ENCODE results near the gene OR52L1. TPM values are rescaled to one million over a fixed set of nuclear protein-coding genes. Genes with fewer than 3 reads are reported as not detected.

Gene OR52L1
- total RNA-seq, 1 donor, result not detected

DNA sequence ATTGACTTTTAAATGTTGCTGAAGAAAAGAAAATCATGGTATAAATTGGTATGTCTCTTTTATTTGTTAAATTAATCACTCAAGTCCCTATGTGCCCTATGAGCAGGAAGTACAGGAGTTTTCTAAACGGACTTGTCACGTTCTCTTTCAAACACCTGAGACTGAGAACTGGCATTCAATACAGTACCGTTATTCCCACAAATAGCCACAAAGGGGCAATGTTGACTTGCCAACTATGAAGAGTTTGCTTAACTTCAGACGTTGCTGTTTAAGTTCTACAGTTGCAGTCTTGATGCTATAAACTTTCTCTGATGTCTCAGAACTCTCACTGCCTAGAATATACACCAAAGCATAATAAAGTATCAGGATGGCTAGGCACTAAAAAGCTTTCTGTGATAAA is 36.2 kb upstream of the OR52L1 start:
- Histone ChIP-seq H3K4me1 (ENCODE audit: insufficient read depth, low read length) (no peaks in the 10 kb centered on the region), H3K36me3 (ENCODE audit: insufficient read depth, low read length) (no peaks in the 10 kb centered on the region), H3K27me3 (ENCODE audit: insufficient read depth, low read length) (no peaks in the 10 kb centered on the region), H3K4me2 (ENCODE audit: insufficient read depth, low read length) (no peak overlapping the region), H3K9me3 (ENCODE audit: low read depth, low read length) (no peaks in the 10 kb centered on the region), H3K27ac (ENCODE audit: low read depth, low read length) (no peak overlapping the region), H3K79me2 (ENCODE audit: insufficient read depth, low read length) (no peaks in the 10 kb centered on the region), H4K20me1 (ENCODE audit: insufficient read depth, low read length) (no peaks in the 10 kb centered on the region), H2AFZ (ENCODE audit: low read length) (no peak overlapping the region), H3K4me3 (ENCODE audit: insufficient read depth, low read length) (no peak overlapping the region)
- TF ChIP-seq, protein P1, sequence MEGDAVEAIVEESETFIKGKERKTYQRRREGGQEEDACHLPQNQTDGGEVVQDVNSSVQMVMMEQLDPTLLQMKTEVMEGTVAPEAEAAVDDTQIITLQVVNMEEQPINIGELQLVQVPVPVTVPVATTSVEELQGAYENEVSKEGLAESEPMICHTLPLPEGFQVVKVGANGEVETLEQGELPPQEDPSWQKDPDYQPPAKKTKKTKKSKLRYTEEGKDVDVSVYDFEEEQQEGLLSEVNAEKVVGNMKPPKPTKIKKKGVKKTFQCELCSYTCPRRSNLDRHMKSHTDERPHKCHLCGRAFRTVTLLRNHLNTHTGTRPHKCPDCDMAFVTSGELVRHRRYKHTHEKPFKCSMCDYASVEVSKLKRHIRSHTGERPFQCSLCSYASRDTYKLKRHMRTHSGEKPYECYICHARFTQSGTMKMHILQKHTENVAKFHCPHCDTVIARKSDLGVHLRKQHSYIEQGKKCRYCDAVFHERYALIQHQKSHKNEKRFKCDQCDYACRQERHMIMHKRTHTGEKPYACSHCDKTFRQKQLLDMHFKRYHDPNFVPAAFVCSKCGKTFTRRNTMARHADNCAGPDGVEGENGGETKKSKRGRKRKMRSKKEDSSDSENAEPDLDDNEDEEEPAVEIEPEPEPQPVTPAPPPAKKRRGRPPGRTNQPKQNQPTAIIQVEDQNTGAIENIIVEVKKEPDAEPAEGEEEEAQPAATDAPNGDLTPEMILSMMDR (IDR thresholded peaks at IDR 0.05; ENCODE audit: extremely low read depth, low read depth, low read length), result peak; percentile 51
- no peak for DNase-seq (ENCODE audit: insufficient read length, low spot score, missing footprints)

DNA sequence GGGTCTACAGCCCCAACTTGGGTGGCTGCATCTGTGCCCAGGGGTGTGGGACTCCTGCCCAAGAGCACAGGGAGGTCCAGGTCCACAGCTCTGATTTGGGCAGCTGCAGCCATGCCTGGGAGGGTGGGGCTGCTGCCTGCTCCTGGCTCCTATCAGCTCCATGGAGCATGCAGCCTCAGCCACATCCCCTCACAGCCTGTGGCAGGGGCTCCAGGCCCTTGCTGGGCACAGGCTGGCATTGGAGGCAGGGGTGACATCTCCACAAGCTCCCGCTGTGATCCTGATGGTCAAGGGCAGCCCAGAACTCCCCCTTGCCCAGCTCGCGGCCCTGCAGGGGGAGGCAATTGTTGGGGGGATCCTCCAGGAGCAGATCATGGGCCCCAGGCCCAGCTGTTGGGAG is 26.3 kb upstream of the OR52L1 start:
- TF ChIP-seq, protein P1 (IDR thresholded peaks at IDR 0.05; ENCODE audit: extremely low read depth, low read depth, low read length), result no peak
- no peaks in the 10 kb centered on the region for H3K36me3 ChIP-seq (ENCODE audit: insufficient read depth, low read length)
- no peaks in the 10 kb centered on the region for H3K27me3 ChIP-seq (ENCODE audit: insufficient read depth, low read length)
- no peak for DNase-seq (ENCODE audit: insufficient read length, low spot score, missing footprints)
- no peak overlapping the region for H3K4me3 ChIP-seq (ENCODE audit: insufficient read depth, low read length)
- H3K4me1 ChIP-seq (ENCODE audit: insufficient read depth, low read length), result no peaks in the 10 kb centered on the region
- no peaks in the 10 kb centered on the region for H4K20me1 ChIP-seq (ENCODE audit: insufficient read depth, low read length)
- no peak overlapping the region for H2AFZ ChIP-seq (ENCODE audit: low read length)
- H3K4me2 ChIP-seq (ENCODE audit: insufficient read depth, low read length), result no peak overlapping the region
- H3K27ac ChIP-seq (ENCODE audit: low read depth, low read length), result no peak overlapping the region
- H3K79me2 ChIP-seq (ENCODE audit: insufficient read depth, low read length), result no peaks in the 10 kb centered on the region
- no peaks in the 10 kb centered on the region for H3K9me3 ChIP-seq (ENCODE audit: low read depth, low read length)

DNA sequence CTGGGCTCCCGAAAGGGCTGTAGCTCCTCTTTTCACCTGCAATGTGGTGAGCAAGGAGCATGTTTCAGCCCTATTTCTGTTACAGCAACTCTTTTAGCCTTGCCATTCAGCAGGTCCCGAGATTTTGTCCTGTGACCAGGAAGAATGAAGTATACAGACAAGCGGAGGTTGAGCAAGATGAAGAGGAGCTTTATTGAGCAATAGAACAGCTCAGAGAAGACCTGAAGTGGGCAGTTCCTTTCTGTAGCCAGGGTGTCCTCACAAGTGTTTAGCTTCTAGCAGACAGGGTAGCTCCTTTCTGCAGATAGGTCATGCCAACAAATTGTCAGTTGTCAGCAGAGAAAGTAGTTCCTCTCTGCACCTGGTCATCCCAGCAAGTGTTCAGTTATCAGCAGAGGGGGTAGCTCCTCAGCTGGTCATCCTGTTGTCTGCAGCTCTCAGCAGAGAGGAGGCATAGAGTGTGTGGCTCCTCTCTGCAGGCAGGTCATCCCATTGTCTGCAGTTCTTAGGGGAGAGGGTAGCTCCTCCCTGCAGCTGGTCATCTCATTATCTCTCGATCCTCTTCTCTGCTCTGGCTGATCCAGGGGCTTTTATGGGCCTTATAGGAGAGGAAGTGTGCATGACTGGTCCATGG is 25.4 kb upstream of the OR52L1 start:
- no peaks in the 10 kb centered on the region for H3K79me2 ChIP-seq (ENCODE audit: insufficient read depth, low read length)
- H3K27me3 ChIP-seq (ENCODE audit: insufficient read depth, low read length), result no peaks in the 10 kb centered on the region
- no peak overlapping the region for H3K4me3 ChIP-seq (ENCODE audit: insufficient read depth, low read length)
- H3K36me3 ChIP-seq (ENCODE audit: insufficient read depth, low read length), result no peaks in the 10 kb centered on the region
- no peak overlapping the region for H3K27ac ChIP-seq (ENCODE audit: low read depth, low read length)
- H4K20me1 ChIP-seq (ENCODE audit: insufficient read depth, low read length), result no peaks in the 10 kb centered on the region
- H2AFZ ChIP-seq (ENCODE audit: low read length), result no peak overlapping the region
- H3K9me3 ChIP-seq (ENCODE audit: low read depth, low read length), result no peaks in the 10 kb centered on the region
- no peak for DNase-seq (ENCODE audit: insufficient read length, low spot score, missing footprints)
- TF ChIP-seq, protein P1 (IDR thresholded peaks at IDR 0.05; ENCODE audit: extremely low read depth, low read depth, low read length), result no peak
- H3K4me2 ChIP-seq (ENCODE audit: insufficient read depth, low read length), result no peak overlapping the region
- no peaks in the 10 kb centered on the region for H3K4me1 ChIP-seq (ENCODE audit: insufficient read depth, low read length)

DNA sequence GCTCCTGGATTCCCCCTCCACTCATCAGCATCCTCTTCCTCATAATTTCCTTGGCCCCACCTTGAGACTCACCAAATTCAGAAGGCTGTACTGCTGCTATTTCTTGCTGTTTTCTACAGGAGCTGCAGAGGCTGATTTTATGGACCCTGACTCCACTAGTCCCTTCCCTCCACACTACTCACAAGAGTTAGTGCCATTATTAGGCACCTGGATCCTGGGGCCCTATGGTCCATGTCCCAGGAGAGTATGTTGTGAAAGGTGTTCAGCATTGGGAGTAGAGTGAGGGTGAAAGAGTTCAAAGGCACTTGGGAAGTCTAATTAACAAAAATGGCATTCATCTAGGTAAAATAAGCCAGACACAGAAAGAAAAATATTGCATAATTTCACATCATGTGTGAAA is 20.1 kb upstream of the OR52L1 start, which contains the start of gene OR56A4:
OR56A4 (minus strand) TSS at position 101 of the 400 bp plus-strand sequence. CDS start 3,954 bp downstream, outside the sequence.
- Histone ChIP-seq H3K27ac (ENCODE audit: low read depth, low read length) (no peak within 1 kb of the TSS), H3K4me3 (ENCODE audit: insufficient read depth, low read length) (no peak within 1 kb of the TSS), H3K79me2 (ENCODE audit: insufficient read depth, low read length) (no peaks in the 10 kb centered on the region), H3K4me1 (ENCODE audit: insufficient read depth, low read length) (no peaks in the 10 kb centered on the region), H3K4me2 (ENCODE audit: insufficient read depth, low read length) (no peak within 1 kb of the TSS), H4K20me1 (ENCODE audit: insufficient read depth, low read length) (no peaks in the 10 kb centered on the region), H3K9me3 (ENCODE audit: low read depth, low read length) (no peaks in the 10 kb centered on the region), H3K27me3 (ENCODE audit: insufficient read depth, low read length) (no peaks in the 10 kb centered on the region), H2AFZ (ENCODE audit: low read length) (no peak within 1 kb of the TSS), H3K36me3 (ENCODE audit: insufficient read depth, low read length) (no peaks in the 10 kb centered on the region)
- TF ChIP-seq, protein P1 (IDR thresholded peaks at IDR 0.05; ENCODE audit: extremely low read depth, low read depth, low read length), result no peak
- DNase-seq (ENCODE audit: insufficient read length, low spot score, missing footprints), result no peak
